Retina (tissue), 1 donor: ENCODE measurements around the gene NKPD1.

Experiments
- DNase-seq: peaks from one replicate; pipeline ENCODE4 v3.0.0-alpha.2; 2016

The NKPD1 gene

GRCh38 chr19:45173816-45174215, 13.0 kb upstream of the NKPD1 start:
- DNase-seq = no peak

- DNase-seq = no peak
Measured at GRCh38 chr19:45172611-45173208, 11.9 kb upstream of the NKPD1 start.

- DNase-seq = no peak
Measured at GRCh38 chr19:45172173-45172572, 11.4 kb upstream of the NKPD1 start.

GRCh38 chr19:45171211-45171623, 10.4 kb upstream of the NKPD1 start:
- no peak for DNase-seq

- DNase-seq = no peak
Measured at GRCh38 chr19:45170146-45171106, 9.6 kb upstream of the NKPD1 start.

GRCh38 chr19:45169602-45170001, 8.8 kb upstream of the NKPD1 start:
- no peak for DNase-seq

- DNase-seq = no peak
Measured at GRCh38 chr19:45168767-45169351, 8.1 kb upstream of the NKPD1 start.

GRCh38 chr19:45166723-45167252, 6.0 kb upstream of the NKPD1 start:
- DNase-seq = peak; percentile 63

- DNase-seq = no peak
Measured at GRCh38 chr19:45164577-45165335, 4.0 kb upstream of the NKPD1 start.

GRCh38 chr19:45163751-45164460, 3.1 kb upstream of the NKPD1 start:
- no peak for DNase-seq

GRCh38 chr19:45163156-45163555, 2.4 kb upstream of the NKPD1 start:
- no peak for DNase-seq

GRCh38 chr19:45162608-45163143, 1.9 kb upstream of the NKPD1 start:
- no peak for DNase-seq

- peak; percentile 63 for DNase-seq
Measured at GRCh38 chr19:45161738-45162607, 1.2 kb upstream of the NKPD1 start.

GRCh38 chr19:45159971-45160324, 834 bp downstream of the NKPD1 start:
- no peak for DNase-seq

- DNase-seq = no peak
Measured at GRCh38 chr19:45159210-45159970, 1.4 kb downstream of the NKPD1 start.

- DNase-seq = no peak
Measured at GRCh38 chr19:45158503-45159209, 2.1 kb downstream of the NKPD1 start.

- no peak for DNase-seq
Measured at GRCh38 chr19:45156751-45157150, 4.0 kb downstream of the NKPD1 start.

GRCh38 chr19:45156011-45156630, 4.7 kb downstream of the NKPD1 start:
- DNase-seq = no peak
